GM21528 (cell line): ENCODE results near the gene VSTM2L.

ENCODE experiments used
- ATAC-seq: cut with Tn5 transposase; IDR thresholded peaks from one replicate; pipeline ENCODE4 v1.9.1; 2021; ENCODE audit warnings: mild to moderate bottlenecking, moderate library complexity; ENCODE audit not compliant: unreplicated experiment, low FRiP score

The VSTM2L gene

GRCh38 chr20:37898233-37899104 lies 4.5 kb upstream of the VSTM2L start:
- ATAC-seq, result no peak

- ATAC-seq, result no peak
These were observed 3.6 kb upstream of the VSTM2L start for GRCh38 chr20:37899105-37900045.

GRCh38 chr20:37901240-37901639 lies 1.7 kb upstream of the VSTM2L start:
- ATAC-seq, result no peak

- no peak for ATAC-seq
These were observed 1.0 kb upstream of the VSTM2L start for GRCh38 chr20:37901654-37902503.

- ATAC-seq, result no peak
These were observed 535 bp downstream of the VSTM2L start for GRCh38 chr20:37903317-37904007.

- no peak for ATAC-seq
These were observed 1.2 kb downstream of the VSTM2L start for GRCh38 chr20:37904008-37904642.

GRCh38 chr20:37904845-37905373 lies 2.0 kb downstream of the VSTM2L start:
- no peak for ATAC-seq

GRCh38 chr20:37905671-37906613 lies 3.0 kb downstream of the VSTM2L start:
- ATAC-seq, result no peak

- ATAC-seq, result no peak
These were observed 4.4 kb downstream of the VSTM2L start for GRCh38 chr20:37907330-37907676.

GRCh38 chr20:37907677-37908401 lies 4.9 kb downstream of the VSTM2L start:
- no peak for ATAC-seq

- no peak for ATAC-seq
These were observed 8.3 kb downstream of the VSTM2L start for GRCh38 chr20:37911261-37911660.

GRCh38 chr20:37911838-37912281 lies 8.9 kb downstream of the VSTM2L start:
- no peak for ATAC-seq

GRCh38 chr20:37912874-37913273 lies 9.9 kb downstream of the VSTM2L start:
- ATAC-seq, result no peak

- ATAC-seq, result no peak
These were observed 10.8 kb downstream of the VSTM2L start for GRCh38 chr20:37913567-37914366.

GRCh38 chr20:37914367-37914671 lies 11.4 kb downstream of the VSTM2L start:
- ATAC-seq, result no peak

GRCh38 chr20:37914672-37915433 lies 11.9 kb downstream of the VSTM2L start:
- ATAC-seq, result no peak
